ENCODE data around the gene NFIL3.
"Not testable (repeated sequence)": the region's sequence is repeated elsewhere in the genome, so short reads cannot be mapped to it uniquely, and the experiment has no call there.

NFIL3 gene

GRCh38 chr9:91423785-91424402, at the start of gene NFIL3:
NFIL3 (minus strand) TSS chr9:91423832; CDS start chr9:91410734, 13,098 bp downstream.
- DNase-seq (ENCODE audit: low read depth in 2 of 2) = no peak

- not testable (repeated sequence) for DNase-seq (ENCODE audit: low read depth in 2 of 2)
Observed at GRCh38 chr9:91471524-91471923, 47.9 kb upstream of the NFIL3 start.

DNA sequence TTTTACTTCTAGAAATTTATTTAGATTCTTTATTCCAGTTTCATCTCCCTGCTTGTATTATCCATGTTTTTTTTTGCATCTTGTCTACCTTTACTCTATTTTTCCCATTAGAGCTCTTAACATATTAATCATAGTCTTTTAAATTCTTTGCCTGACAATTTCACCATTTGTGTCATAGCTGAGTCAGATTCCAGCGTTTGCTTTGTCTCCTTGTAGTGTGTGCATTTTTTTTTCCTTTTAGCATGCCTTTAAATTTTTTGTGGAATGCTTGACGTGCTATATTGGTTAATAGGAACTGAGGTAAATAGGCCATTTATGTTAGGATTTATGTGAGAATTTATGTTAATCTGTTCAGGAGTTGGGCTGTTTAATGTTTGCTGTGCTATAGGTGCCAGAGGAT, 41.8 kb upstream of the NFIL3 start:
- peak in 1 of 2 experiments; percentile 13 for DNase-seq (ENCODE audit: low read depth in 2 of 2)

DNA sequence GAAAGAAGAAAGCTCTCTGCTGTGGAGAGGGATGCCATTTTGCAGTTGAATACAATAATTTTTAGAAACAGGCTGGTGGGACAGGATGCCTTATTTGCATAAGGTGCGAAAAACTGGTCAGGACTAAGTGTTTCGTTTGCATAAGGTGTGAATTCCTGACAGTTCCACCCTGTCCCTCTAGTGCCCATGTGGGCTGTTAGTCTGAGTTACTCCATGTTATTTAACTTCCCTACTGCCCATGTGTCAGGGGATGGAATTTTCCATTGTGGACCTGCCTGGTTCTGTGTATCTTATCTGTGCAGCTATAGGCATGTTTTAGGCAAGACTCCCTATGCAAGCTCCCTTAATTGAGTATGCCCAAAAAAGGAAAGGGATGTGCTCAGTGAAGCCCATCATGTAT, 35.3 kb upstream of the NFIL3 start:
- DNase-seq (ENCODE audit: low read depth in 2 of 2) = no peak

GRCh38 chr9:91452844-91453243, 29.2 kb upstream of the NFIL3 start:
- no peak for DNase-seq (ENCODE audit: low read depth in 2 of 2)

- DNase-seq (ENCODE audit: low read depth in 2 of 2) = no peak
Observed at GRCh38 chr9:91451431-91452270, 28.0 kb upstream of the NFIL3 start.

DNA sequence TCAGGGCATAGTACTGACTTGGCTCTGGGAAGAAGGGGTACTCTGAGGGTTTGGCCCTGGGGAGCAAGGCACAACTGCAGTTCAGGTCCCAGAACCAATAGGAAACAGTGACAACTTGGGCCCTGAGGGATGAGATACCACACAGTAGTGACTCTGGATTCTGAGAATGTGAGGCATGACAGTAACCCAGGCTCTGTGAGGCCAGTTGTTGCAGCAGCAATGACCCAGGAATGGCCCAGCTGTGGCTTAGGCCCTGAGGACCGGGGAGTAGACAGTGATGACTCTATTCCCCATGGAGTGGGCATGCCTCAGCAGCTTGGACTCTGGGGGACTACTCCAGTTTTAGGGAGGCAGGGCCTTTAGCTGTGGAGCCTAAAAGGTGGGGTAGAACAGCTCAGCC, 21.5 kb upstream of the NFIL3 start:
- DNase-seq (ENCODE audit: low read depth in 2 of 2) = no peak

DNA sequence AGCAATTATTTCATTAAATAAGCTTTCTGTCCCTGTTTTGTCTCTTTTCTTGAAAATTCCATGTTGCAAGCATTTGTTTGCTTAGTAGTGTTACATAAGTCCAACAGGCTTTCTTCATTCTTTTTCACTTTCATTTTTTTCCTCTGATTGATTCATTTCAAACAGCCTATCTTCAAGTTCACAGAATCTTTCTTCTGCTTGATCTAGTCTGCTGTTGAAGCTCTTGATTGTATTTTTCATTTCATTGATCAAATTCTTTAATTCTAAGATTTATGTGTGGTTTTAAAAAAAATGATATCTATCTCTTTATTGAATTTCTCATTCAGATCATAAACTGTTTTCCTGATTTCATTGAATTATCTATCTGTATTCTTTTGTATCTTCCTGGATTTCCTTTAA, 20.4 kb upstream of the NFIL3 start:
- DNase-seq (ENCODE audit: low read depth in 2 of 2) = no peak

- DNase-seq (ENCODE audit: low read depth in 2 of 2) = no peak
Observed at GRCh38 chr9:91443321-91443993, 19.8 kb upstream of the NFIL3 start.

DNA sequence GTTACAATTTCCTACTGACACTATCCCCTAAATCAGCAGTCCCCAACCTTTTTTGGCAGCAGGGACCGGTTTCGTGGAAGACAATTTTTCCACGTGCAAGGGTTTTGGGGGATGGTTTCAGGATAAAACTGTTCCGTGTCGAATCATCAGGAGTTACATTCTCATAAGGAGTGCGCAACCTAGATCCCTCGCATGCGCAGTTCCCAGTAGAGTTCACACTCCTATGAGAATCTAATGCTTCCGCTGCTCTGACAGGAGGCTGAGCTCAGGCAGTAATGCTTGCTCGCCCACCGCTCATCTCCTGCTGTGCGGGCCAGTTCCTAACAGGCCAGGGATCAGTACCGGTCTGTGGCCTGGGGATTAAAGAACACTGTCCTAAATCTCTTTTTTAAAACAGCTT, 13.2 kb upstream of the NFIL3 start:
- DNase-seq (ENCODE audit: low read depth in 2 of 2) = no peak

DNA sequence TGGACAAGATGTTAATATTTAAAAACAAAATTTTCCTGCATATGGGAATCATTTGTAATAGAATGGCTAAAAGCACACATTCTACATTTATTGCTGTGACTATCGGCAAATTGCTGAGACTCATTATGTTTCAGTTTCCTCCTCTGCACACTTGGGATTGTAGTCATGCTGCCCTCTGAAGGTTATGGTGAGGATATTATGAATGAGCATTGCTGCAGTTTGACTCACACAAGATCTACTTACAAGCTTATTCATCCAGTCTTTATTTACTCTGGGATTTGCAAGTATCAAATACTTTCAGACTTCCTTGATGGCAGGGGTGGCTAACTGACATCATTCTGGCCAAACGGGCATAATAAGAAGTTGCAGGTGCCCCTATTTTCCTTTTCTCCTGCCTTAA, 9.5 kb upstream of the NFIL3 start:
- DNase-seq (ENCODE audit: low read depth in 2 of 2) = peak; percentile 82 to 84

DNA sequence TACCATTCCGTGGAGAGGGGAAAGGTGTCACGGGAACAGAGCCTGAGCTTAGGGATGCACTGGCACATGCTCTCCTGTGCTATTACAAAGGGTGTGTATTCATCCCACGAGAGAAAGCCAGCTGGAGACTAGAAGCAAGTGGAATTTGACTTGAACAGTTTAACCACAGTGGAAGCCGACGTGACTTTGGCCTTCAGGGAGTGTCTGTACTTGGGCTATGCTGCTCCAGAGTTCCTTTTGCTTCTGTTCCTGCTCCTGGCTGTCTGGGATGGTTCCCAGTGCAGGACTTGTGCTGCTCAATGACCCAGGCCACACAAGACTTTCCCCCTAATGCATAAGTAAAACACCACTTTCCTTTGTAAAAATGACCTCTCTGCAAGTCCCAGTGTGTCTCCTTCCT, 7.9 kb upstream of the NFIL3 start:
- DNase-seq (ENCODE audit: low read depth in 2 of 2) = no peak

DNA sequence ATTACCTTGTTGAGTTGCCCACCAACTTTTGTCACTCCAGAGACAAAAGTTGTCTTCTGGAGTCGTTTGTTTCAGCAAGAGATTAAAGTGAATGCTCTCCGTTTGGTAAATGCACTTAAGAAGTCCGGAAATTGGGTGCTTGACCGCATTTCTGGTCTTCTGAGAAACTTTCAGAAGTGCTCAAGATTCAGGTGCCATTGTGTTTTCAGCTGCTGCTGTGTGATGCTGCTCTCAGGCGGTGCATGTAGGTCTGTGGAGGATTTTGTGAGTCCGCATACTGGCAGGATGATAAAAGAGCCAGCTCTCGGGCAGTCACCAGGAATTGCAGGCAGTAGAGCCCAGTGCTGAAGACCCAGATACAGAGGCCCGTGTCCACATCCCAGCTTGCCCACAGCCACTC, 5.9 kb upstream of the NFIL3 start:
- DNase-seq (ENCODE audit: low read depth in 2 of 2) = no peak

- DNase-seq (ENCODE audit: low read depth in 2 of 2) = no peak
Observed at GRCh38 chr9:91428927-91429351, 5.3 kb upstream of the NFIL3 start.

DNA sequence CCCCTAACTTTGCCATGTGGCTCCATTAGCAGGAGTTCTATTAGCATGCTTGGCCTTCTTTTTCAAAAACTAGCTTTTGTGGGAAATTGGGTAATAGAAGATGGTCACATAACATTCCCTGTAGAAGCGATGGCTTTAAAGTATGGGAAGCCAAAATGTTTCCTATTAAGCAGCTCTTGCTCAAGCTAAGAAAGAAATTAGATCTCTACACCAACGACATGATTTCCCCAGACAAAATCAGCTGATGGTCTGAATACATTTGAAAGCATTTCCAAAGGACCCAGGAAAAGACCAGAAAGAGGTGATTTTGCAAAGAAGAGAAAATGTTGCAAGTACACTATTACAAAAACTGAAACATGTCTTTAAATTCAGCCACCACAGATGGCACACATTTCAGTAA, 4.8 kb upstream of the NFIL3 start:
- no peak for DNase-seq (ENCODE audit: low read depth in 2 of 2)

GRCh38 chr9:91427873-91428272, 4.2 kb upstream of the NFIL3 start:
- DNase-seq (ENCODE audit: low read depth in 2 of 2) = no peak

DNA sequence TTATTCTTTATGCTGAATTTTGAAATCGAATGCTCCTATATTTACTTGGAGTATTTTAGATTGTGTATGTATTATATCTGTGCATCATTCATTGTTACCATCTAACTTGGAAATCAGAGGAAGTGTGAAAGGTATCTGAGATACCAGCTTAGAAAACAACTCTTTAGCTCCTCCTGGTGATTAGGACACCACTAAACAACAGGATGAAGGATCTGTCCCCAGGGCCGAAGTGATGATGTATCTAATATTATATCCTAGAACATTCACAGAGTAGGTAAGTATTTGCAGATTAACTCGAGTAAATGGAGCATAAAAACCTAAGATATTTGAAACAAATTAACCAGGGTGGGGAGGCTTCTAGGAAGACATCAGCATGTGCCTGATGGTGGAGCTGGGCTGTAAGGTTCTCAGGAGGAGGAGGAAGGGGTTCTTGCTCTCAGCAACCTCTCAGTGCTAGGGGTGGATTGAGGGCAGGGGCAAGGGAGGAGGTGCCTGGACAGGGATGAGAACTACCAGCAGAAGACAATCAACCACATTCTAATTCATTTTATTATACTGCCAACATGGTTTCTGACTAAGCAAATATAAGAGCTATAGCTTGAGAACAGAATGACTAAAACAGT, 2.6 kb upstream of the NFIL3 start:
- no peak for DNase-seq (ENCODE audit: low read depth in 2 of 2)

DNA sequence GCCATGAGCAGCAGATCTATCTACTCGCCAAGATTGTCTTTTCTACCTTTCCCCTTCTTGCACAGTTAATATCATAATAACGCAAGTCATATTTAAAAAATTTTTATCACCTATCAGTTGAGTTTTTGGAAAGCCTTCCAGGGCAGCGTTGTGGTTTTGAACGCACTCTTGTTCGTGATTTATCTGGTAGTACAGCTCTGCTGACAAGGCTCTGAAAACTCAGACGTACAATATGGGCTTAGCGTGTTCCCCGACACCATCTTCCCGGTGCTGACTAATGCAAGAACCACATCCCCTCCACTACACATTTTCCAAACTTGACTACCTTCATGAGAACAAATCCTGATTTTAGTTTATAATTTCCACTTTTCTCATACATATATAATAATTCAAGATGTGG, 1.6 kb upstream of the NFIL3 start:
- no peak for DNase-seq (ENCODE audit: low read depth in 2 of 2)

- no peak for DNase-seq (ENCODE audit: low read depth in 2 of 2)
Observed at GRCh38 chr9:91424403-91425176, 958 bp upstream of the NFIL3 start.

DNA sequence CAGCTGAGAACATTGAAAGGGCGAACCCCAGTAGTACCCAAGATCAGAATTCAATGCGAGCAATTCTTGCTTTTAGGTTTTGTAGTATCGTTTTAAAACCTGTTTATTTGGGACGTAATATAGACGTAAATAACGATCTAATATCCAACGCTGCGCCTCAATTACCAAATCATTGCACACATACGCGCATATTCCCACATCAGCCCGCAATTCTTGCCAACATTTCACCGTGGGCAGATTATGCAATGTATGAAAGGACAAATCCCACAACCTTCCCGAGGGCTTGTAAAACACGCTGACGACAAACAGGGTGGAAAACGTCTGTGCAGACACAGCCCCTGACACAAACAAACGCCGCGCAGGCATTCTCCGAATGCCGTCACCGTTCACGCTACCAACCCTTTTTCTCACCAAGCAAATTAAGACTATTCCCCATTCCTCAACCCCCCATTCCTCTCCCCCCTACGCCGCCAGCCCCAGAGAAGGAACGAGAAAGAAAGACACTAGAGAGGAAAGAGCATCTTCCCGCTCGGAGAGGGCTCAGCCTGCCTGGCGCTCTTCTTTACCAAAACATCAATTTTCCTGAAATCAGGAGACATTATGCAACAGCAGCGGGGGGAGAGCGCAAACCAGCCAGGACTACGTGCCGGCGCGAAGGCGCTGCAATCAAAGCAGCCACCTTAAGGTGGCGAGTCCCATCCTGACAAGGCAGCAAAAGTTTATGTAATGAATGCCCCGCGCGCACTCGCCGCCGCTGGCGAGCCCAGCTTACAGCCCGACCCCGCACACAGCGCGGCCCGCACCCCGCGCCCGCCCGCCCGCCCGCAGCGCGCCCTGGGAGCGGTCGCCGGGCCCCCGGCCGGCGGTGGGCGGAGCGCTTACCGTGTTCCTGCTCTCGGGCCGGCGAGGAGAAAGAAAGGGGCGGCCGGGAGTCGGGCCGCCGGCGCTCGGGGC, 597 bp downstream of the NFIL3 start:
- no peak for DNase-seq (ENCODE audit: low read depth in 2 of 2)
